Measurements from ENCODE around the gene IQSEC2. TPM values are rescaled to one million over a fixed set of nuclear protein-coding genes. Genes with fewer than 3 reads are reported as not detected.

Gene IQSEC2
- total and polyA plus RNA-seq, 2 experiments from 2014 or later: 4.4 to 7.0 TPM

DNA sequence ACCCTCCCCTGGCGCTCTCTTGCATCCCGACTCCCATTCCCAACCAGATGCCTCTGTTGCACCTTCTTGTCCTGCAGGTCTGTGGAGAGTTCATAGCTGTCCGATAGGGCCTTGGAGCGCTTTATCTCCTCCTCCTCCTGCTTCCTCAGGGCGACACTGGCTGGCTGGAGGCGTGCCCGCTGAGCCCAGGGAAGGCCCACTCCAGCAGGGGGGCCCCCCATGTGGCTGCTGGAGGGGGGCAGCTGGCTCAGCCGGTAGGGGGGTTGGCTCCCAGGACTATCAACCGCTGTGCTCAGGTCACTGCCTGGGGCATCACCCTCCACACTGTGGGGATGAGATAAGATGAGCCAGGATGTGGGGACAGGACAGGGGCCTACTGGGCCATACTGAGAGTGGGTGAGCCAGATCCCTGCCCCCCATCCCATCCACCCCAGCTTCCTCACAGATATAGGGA lies 25.6 kb downstream of the IQSEC2 start:
- no peak overlapping the region for H2AFZ ChIP-seq
- H3K79me2 ChIP-seq: no peaks in the 10 kb centered on the region
- H3K9me2 ChIP-seq (replicated peaks; ENCODE audit: insufficient read depth): no peaks in the 10 kb centered on the region
- TF ChIP-seq, protein P1, sequence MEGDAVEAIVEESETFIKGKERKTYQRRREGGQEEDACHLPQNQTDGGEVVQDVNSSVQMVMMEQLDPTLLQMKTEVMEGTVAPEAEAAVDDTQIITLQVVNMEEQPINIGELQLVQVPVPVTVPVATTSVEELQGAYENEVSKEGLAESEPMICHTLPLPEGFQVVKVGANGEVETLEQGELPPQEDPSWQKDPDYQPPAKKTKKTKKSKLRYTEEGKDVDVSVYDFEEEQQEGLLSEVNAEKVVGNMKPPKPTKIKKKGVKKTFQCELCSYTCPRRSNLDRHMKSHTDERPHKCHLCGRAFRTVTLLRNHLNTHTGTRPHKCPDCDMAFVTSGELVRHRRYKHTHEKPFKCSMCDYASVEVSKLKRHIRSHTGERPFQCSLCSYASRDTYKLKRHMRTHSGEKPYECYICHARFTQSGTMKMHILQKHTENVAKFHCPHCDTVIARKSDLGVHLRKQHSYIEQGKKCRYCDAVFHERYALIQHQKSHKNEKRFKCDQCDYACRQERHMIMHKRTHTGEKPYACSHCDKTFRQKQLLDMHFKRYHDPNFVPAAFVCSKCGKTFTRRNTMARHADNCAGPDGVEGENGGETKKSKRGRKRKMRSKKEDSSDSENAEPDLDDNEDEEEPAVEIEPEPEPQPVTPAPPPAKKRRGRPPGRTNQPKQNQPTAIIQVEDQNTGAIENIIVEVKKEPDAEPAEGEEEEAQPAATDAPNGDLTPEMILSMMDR (IDR thresholded peaks at IDR 0.05; ENCODE audit: poor library complexity): no peak
- TF ChIP-seq EZH2 (IDR thresholded peaks at IDR 0.05; ENCODE audit: borderline replicate concordance) (no peak), EZH2phosphoT487 (IDR thresholded peaks at IDR 0.05; ENCODE audit: low read depth, severe bottlenecking, unreplicated experiment) (no peak)
- H4K20me1 ChIP-seq (ENCODE audit: insufficient read depth, poor library complexity, severe bottlenecking): no peaks in the 10 kb centered on the region
- no peak for DNase-seq (ENCODE audit: low spot score)
- 85% methylated on average over 9 of the region's 9 CpGs for WGBS (ENCODE audit: low lambda C conversion rate, missing lambda C conversion rate)
- H3K27me3 ChIP-seq: no peaks in the 10 kb centered on the region
- no peaks in the 10 kb centered on the region for H3K36me3 ChIP-seq (replicated peaks; ENCODE audit: insufficient read depth, low read depth)
- no peak overlapping the region for H3K4me3 ChIP-seq
- no peaks in the 10 kb centered on the region for H3K9me3 ChIP-seq (ENCODE audit: low read depth)
- H3K27ac ChIP-seq: no peak overlapping the region
- H3K4me2 ChIP-seq: no peak overlapping the region
- no peaks in the 10 kb centered on the region for H3K4me1 ChIP-seq (ENCODE audit: insufficient read depth)

DNA sequence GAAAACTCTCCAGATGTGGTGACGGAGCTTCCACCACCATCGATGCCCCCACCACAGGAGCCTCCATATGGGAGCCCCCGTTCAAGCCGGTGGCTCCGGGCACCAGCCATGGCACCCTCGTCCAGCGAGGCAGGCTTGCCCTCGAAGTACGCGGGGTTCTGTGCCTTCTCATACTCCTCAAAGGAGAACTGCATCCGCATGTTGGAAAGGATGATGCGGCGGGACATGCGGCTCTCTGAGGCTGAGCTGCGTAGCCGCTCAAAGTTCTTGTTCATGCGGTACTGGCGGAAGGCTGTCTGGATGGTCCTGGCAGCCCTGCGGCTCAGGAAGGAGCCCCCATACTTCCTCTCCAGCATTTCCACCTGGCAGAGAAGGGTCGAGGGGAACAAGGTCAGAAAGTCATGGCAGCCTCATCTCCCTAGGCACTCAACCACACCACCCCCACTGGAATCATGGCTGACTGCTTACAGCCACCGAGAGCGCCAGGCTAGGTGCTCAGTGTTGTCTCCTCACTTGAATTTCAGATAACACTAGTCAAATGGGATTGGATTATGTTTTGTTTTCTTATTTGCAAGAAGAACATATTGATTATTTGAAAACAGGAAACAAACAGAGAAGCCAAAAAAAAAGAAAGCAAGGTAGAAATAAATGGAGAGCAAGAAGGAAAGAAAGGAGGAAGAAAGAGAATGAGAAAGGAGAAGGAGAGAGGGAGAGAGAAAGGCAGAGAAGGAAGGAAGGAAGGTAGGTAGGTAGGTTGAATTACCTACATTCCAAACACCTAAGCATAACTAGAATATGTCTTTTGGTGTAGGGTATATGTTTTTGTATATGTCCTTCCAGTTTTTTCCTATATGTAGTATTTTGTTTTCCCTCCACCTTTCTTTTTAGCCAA lies 26.6 kb downstream of the IQSEC2 start:
- no peaks in the 10 kb centered on the region for H3K9me2 ChIP-seq (replicated peaks; ENCODE audit: insufficient read depth)
- H3K4me2 ChIP-seq: no peak overlapping the region
- TF ChIP-seq EZH2 (IDR thresholded peaks at IDR 0.05; ENCODE audit: borderline replicate concordance) (no peak), EZH2phosphoT487 (IDR thresholded peaks at IDR 0.05; ENCODE audit: low read depth, severe bottlenecking, unreplicated experiment) (no peak)
- TF ChIP-seq, protein P1 (IDR thresholded peaks at IDR 0.05; ENCODE audit: poor library complexity): no peak
- no peak overlapping the region for H2AFZ ChIP-seq
- H4K20me1 ChIP-seq (ENCODE audit: insufficient read depth, poor library complexity, severe bottlenecking): no peaks in the 10 kb centered on the region
- no peak overlapping the region for H3K27ac ChIP-seq
- no peaks in the 10 kb centered on the region for H3K4me1 ChIP-seq (ENCODE audit: insufficient read depth)
- no peaks in the 10 kb centered on the region for H3K79me2 ChIP-seq
- no peaks in the 10 kb centered on the region for H3K27me3 ChIP-seq
- DNase-seq (ENCODE audit: low spot score): no peak
- H3K4me3 ChIP-seq: no peak overlapping the region
- H3K36me3 ChIP-seq (replicated peaks; ENCODE audit: insufficient read depth, low read depth): no peaks in the 10 kb centered on the region
- 88% methylated on average over 22 of the region's 22 CpGs for WGBS (ENCODE audit: low lambda C conversion rate, missing lambda C conversion rate)
- H3K9me3 ChIP-seq (ENCODE audit: low read depth): no peaks in the 10 kb centered on the region

DNA sequence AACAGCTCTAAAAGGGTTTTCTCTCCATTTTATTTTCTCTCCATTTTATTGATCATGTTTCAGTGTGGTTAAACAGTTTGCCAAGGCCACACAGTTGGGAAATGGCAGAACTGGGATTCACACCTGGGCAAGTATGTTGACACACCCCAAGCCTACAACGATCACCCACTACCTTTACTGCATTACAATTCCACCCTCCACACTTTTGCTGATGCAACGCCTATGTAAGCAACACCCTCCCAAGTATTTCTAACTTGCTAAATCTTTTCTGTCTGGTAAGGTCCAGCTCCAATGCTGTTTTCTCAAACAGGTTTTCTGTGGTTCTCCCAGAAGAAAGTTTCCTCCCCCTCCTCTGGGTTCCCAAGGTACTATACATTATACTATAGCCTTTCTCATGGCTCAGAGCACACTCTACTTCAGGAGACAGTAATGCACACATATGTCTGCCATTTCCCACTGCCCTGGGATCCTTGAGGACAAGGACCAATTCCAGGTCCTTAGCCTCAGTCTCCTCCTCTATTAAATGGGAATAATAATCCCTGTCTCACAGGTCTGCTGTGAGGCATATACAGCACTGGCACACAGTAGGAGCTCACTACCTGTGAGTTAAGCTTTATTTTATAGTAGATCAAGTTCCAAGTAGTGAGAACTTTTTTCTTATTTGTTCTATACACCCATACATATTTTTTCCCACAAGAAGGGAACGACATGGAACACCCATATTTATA lies 27.9 kb downstream of the IQSEC2 start:
- Histone ChIP-seq H3K36me3 (replicated peaks; ENCODE audit: insufficient read depth, low read depth) (no peaks in the 10 kb centered on the region), H2AFZ (no peak overlapping the region), H3K9me3 (ENCODE audit: low read depth) (no peaks in the 10 kb centered on the region), H3K79me2 (no peaks in the 10 kb centered on the region), H3K4me2 (no peak overlapping the region), H3K27me3 (no peaks in the 10 kb centered on the region), H3K4me1 (ENCODE audit: insufficient read depth) (no peaks in the 10 kb centered on the region), H3K9me2 (replicated peaks; ENCODE audit: insufficient read depth) (no peaks in the 10 kb centered on the region), H3K27ac (no peak overlapping the region), H4K20me1 (ENCODE audit: insufficient read depth, poor library complexity, severe bottlenecking) (no peaks in the 10 kb centered on the region), H3K4me3 (no peak overlapping the region)
- no peak for DNase-seq (ENCODE audit: low spot score)
- WGBS (ENCODE audit: low lambda C conversion rate, missing lambda C conversion rate): 90% methylated on average over 3 of the region's 3 CpGs
- TF ChIP-seq EZH2phosphoT487 (IDR thresholded peaks at IDR 0.05; ENCODE audit: low read depth, severe bottlenecking, unreplicated experiment) (no peak), EZH2 (IDR thresholded peaks at IDR 0.05; ENCODE audit: borderline replicate concordance) (no peak)
- TF ChIP-seq, protein P1 (IDR thresholded peaks at IDR 0.05; ENCODE audit: poor library complexity): no peak

All from hepatocyte (in vitro differentiated cells).